Suprapubic skin (tissue), 4 donors: Measurements from ENCODE around the gene CTNND2. TPM values are rescaled to one million over a fixed set of nuclear protein-coding genes. Genes with fewer than 3 reads are reported as not detected.

ENCODE experiments used
- DNase-seq, 2 donors: peaks; one replicate each; pipeline ENCODE4 v3.0.0-alpha.2; 2019; ENCODE audit warnings: low spot score in 2 of 2
- H3K27ac ChIP-seq: fragments of 200-600 bp; sonication (generic); one replicate; pipeline ENCODE4 v1.5.1; 2019
- H3K27me3 ChIP-seq: fragments of 200-600 bp; sonication (generic); one replicate; pipeline ENCODE4 v1.5.1; 2019
- H3K36me3 ChIP-seq: fragments of 200-600 bp; sonication (generic); one replicate; pipeline ENCODE4 v1.5.1; 2019
- H3K4me1 ChIP-seq: fragments of 200-600 bp; sonication (generic); one replicate; pipeline ENCODE4 v1.5.1; 2019
- H3K4me3 ChIP-seq: fragments of 200-600 bp; sonication (generic); one replicate; pipeline ENCODE4 v1.5.1; 2019; ENCODE audit warnings: mild to moderate bottlenecking
- H3K9me3 ChIP-seq: fragments of 200-600 bp; sonication (generic); one replicate; pipeline ENCODE4 v1.5.1; 2019
- EP300 ChIP-seq: sonication (generic); formaldehyde crosslinking; IDR thresholded peaks from one replicate; pipeline ENCODE4 v1.6.1; 2017; ENCODE audit warnings: antibody characterized with exemption
- POLR2A ChIP-seq, 2 donors: fragments of 450-650 bp; IDR thresholded peaks; one replicate each; pipeline ENCODE4 v1.6.1; 2017; ENCODE audit warnings: antibody characterized with exemption in 2 of 2, mild to moderate bottlenecking in 2 of 2, moderate library complexity in 2 of 2
- POLR2AphosphoS5 ChIP-seq, 3 donors: sonication (generic); formaldehyde crosslinking; IDR thresholded peaks; one replicate each; pipeline ENCODE4 v1.6.1; 2017; ENCODE audit warnings: antibody characterized with exemption in 3 of 3
- WGBS: methylation state at CpG from one replicate; pipeline ENCODE4 v1.1.5; 2018; 5-methylcytosine and 5-hydroxymethylcytosine counted together
- total RNA-seq, 4 donors: library from RNA; depleted of rRNA; stranded (reverse); fragments of >200 nt; gene quantifications; one replicate each; pipeline ENCODE4 v1.1.0, GENCODE V29; 2016
- TF ChIP-seq, protein P1 (sequence below), 2 donors: fragments of 200-600 bp in 1 of 2; fragments of 450-650 bp in 1 of 2; sonication (generic) in 1 of 2; IDR thresholded peaks; one replicate each; pipeline ENCODE4 v1.5.1; 2016 to 2019; ENCODE audit warnings: antibody characterized with exemption in 2 of 2, mild to moderate bottlenecking in 1 of 2, moderate library complexity in 1 of 2

The CTNND2 gene
- total RNA-seq, 4 donors from 2014 or later, result 0.40 to 3.8 (median 2.2) TPM

GRCh38 chr5:10936081-10936855, 968.0 kb downstream of the CTNND2 start:
- Histone ChIP-seq H3K27me3 (no peaks in the 10 kb centered on the region), H3K4me3 (no peak overlapping the region), H3K4me1 (no peaks in the 10 kb centered on the region), H3K36me3 (no peaks in the 10 kb centered on the region), H3K9me3 (no peaks in the 10 kb centered on the region), H3K27ac (no peak overlapping the region)
- no peak for TF ChIP-seq POLR2A (IDR thresholded peaks at IDR 0.05)
- no peak for TF ChIP-seq EP300
- no peak for TF ChIP-seq POLR2AphosphoS5 (IDR thresholded peaks at IDR 0.05)
- TF ChIP-seq, protein P1, sequence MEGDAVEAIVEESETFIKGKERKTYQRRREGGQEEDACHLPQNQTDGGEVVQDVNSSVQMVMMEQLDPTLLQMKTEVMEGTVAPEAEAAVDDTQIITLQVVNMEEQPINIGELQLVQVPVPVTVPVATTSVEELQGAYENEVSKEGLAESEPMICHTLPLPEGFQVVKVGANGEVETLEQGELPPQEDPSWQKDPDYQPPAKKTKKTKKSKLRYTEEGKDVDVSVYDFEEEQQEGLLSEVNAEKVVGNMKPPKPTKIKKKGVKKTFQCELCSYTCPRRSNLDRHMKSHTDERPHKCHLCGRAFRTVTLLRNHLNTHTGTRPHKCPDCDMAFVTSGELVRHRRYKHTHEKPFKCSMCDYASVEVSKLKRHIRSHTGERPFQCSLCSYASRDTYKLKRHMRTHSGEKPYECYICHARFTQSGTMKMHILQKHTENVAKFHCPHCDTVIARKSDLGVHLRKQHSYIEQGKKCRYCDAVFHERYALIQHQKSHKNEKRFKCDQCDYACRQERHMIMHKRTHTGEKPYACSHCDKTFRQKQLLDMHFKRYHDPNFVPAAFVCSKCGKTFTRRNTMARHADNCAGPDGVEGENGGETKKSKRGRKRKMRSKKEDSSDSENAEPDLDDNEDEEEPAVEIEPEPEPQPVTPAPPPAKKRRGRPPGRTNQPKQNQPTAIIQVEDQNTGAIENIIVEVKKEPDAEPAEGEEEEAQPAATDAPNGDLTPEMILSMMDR (IDR thresholded peaks at IDR 0.05), result no peak
- 76% methylated on average over 14 of the region's 14 CpGs for WGBS
- no peak for DNase-seq

GRCh38 chr5:10935536-10935935, 968.7 kb downstream of the CTNND2 start:
- no peaks in the 10 kb centered on the region for H3K9me3 ChIP-seq
- no peak for DNase-seq
- TF ChIP-seq POLR2AphosphoS5 (IDR thresholded peaks at IDR 0.05) (no peak), EP300 (no peak), POLR2A (IDR thresholded peaks at IDR 0.05) (no peak)
- TF ChIP-seq, protein P1 (IDR thresholded peaks at IDR 0.05), result no peak
- H3K27ac ChIP-seq, result no peak overlapping the region
- no peaks in the 10 kb centered on the region for H3K36me3 ChIP-seq
- peaks cover 3% of the 10 kb centered on the region for H3K27me3 ChIP-seq
- H3K4me1 ChIP-seq, result no peaks in the 10 kb centered on the region
- H3K4me3 ChIP-seq, result no peak overlapping the region

GRCh38 chr5:10934783-10935355, 969.4 kb downstream of the CTNND2 start:
- H3K27me3 ChIP-seq, result peaks cover 3% of the 10 kb centered on the region
- H3K4me1 ChIP-seq, result no peaks in the 10 kb centered on the region
- 73% methylated on average over 6 of the region's 7 CpGs for WGBS
- H3K9me3 ChIP-seq, result peaks cover under 1% of the 10 kb centered on the region
- TF ChIP-seq POLR2A (IDR thresholded peaks at IDR 0.05) (no peak), POLR2AphosphoS5 (IDR thresholded peaks at IDR 0.05) (no peak), EP300 (no peak)
- TF ChIP-seq, protein P1 (IDR thresholded peaks at IDR 0.05), result no peak
- H3K36me3 ChIP-seq, result no peaks in the 10 kb centered on the region
- no peak overlapping the region for H3K4me3 ChIP-seq
- DNase-seq, result no peak
- no peak overlapping the region for H3K27ac ChIP-seq

GRCh38 chr5:10933121-10933520, 971.1 kb downstream of the CTNND2 start:
- peaks cover 5% of the 10 kb centered on the region for H3K9me3 ChIP-seq
- no peak overlapping the region for H3K4me3 ChIP-seq
- H3K27ac ChIP-seq, result no peak overlapping the region
- no peaks in the 10 kb centered on the region for H3K4me1 ChIP-seq
- no peaks in the 10 kb centered on the region for H3K36me3 ChIP-seq
- no peak for TF ChIP-seq POLR2AphosphoS5 (IDR thresholded peaks at IDR 0.05)
- TF ChIP-seq POLR2A (IDR thresholded peaks at IDR 0.05), result no peak
- no peak for TF ChIP-seq EP300
- TF ChIP-seq, protein P1 (IDR thresholded peaks at IDR 0.05), result no peak
- 91% methylated on average over 4 of the region's 4 CpGs for WGBS
- no peak for DNase-seq
- peaks cover 3% of the 10 kb centered on the region for H3K27me3 ChIP-seq

DNA sequence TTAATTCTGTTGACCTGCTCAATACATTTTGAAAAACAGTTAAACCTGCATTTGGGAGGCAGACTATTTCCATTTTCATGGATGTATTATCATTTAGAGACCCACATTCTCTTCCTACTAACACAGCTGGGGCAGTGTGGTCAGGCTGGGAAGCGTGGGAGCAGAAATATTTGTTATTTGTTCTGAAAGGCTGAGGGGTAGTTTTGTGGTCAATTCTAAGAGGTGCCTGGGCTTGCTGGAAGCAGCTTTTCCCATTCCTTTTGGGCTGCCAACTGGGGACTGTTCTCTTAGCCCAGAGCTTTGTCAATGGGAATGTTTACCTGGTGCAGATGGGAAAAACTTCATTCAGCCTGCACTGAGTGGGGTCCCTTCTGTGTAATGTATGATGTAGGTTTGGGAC, 971.8 kb downstream of the CTNND2 start:
- Histone ChIP-seq H3K4me1 (no peaks in the 10 kb centered on the region), H3K27me3 (peaks cover 3% of the 10 kb centered on the region), H3K9me3 (peaks cover 5% of the 10 kb centered on the region), H3K36me3 (no peaks in the 10 kb centered on the region), H3K4me3 (no peak overlapping the region), H3K27ac (no peak overlapping the region)
- TF ChIP-seq EP300 (no peak), POLR2AphosphoS5 (IDR thresholded peaks at IDR 0.05) (no peak), POLR2A (IDR thresholded peaks at IDR 0.05) (no peak)
- TF ChIP-seq, protein P1 (IDR thresholded peaks at IDR 0.05), result no peak
- DNase-seq, result no peak
- 64% methylated on average over 1 of the region's 1 CpG for WGBS
